NCI-H2227 (cell line): ENCODE data around the gene TRUB2.
"Not testable (repeated sequence)": the region's sequence is repeated elsewhere in the genome, so short reads cannot be mapped to it uniquely, and the experiment has no call there.

ENCODE experiments used
- DNase-seq: peaks from one replicate; lab custom pipeline; 2025; ENCODE audit not compliant: unreplicated experiment; lab: John Stamatoyannopoulos, UW

The TRUB2 gene

GRCh38 chr9:128304136-128304970, 17.9 kb downstream of the TRUB2 start:
- DNase-seq, result no peak

- DNase-seq, result no peak
Observed at GRCh38 chr9:128298535-128299482, 23.4 kb downstream of the TRUB2 start.

GRCh38 chr9:128297221-128297773, 24.9 kb downstream of the TRUB2 start:
- DNase-seq, result no peak

- DNase-seq, result no peak
Observed at GRCh38 chr9:128296340-128297220, 25.7 kb downstream of the TRUB2 start.

- DNase-seq, result no peak
Observed at GRCh38 chr9:128294142-128294541, 28.1 kb downstream of the TRUB2 start.

- DNase-seq, result no peak
Observed at GRCh38 chr9:128293091-128293490, 29.2 kb downstream of the TRUB2 start.

- no peak for DNase-seq
Observed at GRCh38 chr9:128292009-128292408, 30.2 kb downstream of the TRUB2 start.

- DNase-seq, result no peak
Observed at GRCh38 chr9:128288273-128289004, 33.8 kb downstream of the TRUB2 start.

GRCh38 chr9:128286440-128286839, 35.8 kb downstream of the TRUB2 start:
- DNase-seq, result no peak

GRCh38 chr9:128285033-128285784, 37.0 kb downstream of the TRUB2 start:
- DNase-seq, result no peak

GRCh38 chr9:128282500-128282899, 39.7 kb downstream of the TRUB2 start:
- DNase-seq, result no peak

GRCh38 chr9:128280084-128280622, 42.1 kb downstream of the TRUB2 start:
- no peak for DNase-seq

- not testable (repeated sequence) for DNase-seq
Observed at GRCh38 chr9:128279088-128280073, 42.9 kb downstream of the TRUB2 start.

- peak; percentile 37 for DNase-seq
Observed at GRCh38 chr9:128276574-128277270, 45.5 kb downstream of the TRUB2 start.

- peak; percentile 98 for DNase-seq
Observed at GRCh38 chr9:128276008-128276573, 46.2 kb downstream of the TRUB2 start, which contains the start of gene SWI5. SWI5 (plus strand) TSS chr9:128276276.

- DNase-seq, result peak; percentile 28
Observed at GRCh38 chr9:128275198-128276007, 46.8 kb downstream of the TRUB2 start, which contains the start of gene GOLGA2. GOLGA2 (minus strand) TSS chr9:128276007; CDS start chr9:128275976, 31 bp downstream.
